Spinal cord (tissue), 10 donors: ENCODE data around the gene CYP46A1. TPM values are rescaled to one million over a fixed set of nuclear protein-coding genes. Genes with fewer than 3 reads are reported as not detected.

Source experiments
- DNase-seq, 6 donors: peaks; one replicate each; pipeline versions ENCODE4 v3.0.0 to v3.0.0-alpha.2; 2013 to 2015; ENCODE audit warnings: low spot score in 6 of 6, low read depth in 4 of 6
- H3K27ac ChIP-seq: one replicate; pipeline ENCODE4 v1.5.1; 2013; ENCODE audit warnings: low read depth, low read length, control low read depth
- H3K27me3 ChIP-seq: one replicate; pipeline ENCODE4 v1.6.1; 2013; ENCODE audit warnings: low read length; ENCODE audit not compliant: control insufficient read depth, insufficient read depth
- H3K36me3 ChIP-seq: one replicate; pipeline ENCODE4 v1.6.1; 2013; ENCODE audit warnings: low read length; ENCODE audit not compliant: control insufficient read depth, insufficient read depth
- H3K4me1 ChIP-seq: one replicate; pipeline ENCODE4 v1.6.1; 2013; ENCODE audit warnings: low read length; ENCODE audit not compliant: control insufficient read depth, insufficient read depth
- H3K4me3 ChIP-seq: one replicate; pipeline ENCODE4 v1.5.1; 2013; ENCODE audit warnings: low read depth, low read length, control low read depth
- H3K9me3 ChIP-seq: one replicate; pipeline ENCODE4 v1.6.1; 2013; ENCODE audit warnings: low read length; ENCODE audit not compliant: control insufficient read depth, insufficient read depth
- WGBS: methylation state at CpG from one replicate; pipeline ENCODE4 v1.1.5; 2013; ENCODE audit warnings: missing lambda C conversion rate; ENCODE audit not compliant: insufficient coverage; 5-methylcytosine and 5-hydroxymethylcytosine counted together
- polyA plus RNA-seq, 2 donors: library from polyadenylated mRNA; unstranded; fragments of 120-200 nt; gene quantifications; one replicate each; pipeline ENCODE4 v1.2.1, GENCODE V29; 2013; ENCODE audit not compliant: insufficient read length in 2 of 2
- total RNA-seq, 2 donors: library from RNA; depleted of rRNA in 1 of 2; stranded (reverse); fragments of 120-200 nt in 1 of 2; fragments of >200 nt in 1 of 2; gene quantifications; one replicate each; pipeline versions ENCODE4 v1.2.3 to v1.2.4, GENCODE V29; 2013 to 2014
- donor health status: healthy.

Gene CYP46A1
- total and polyA plus RNA-seq, 4 donors: 5.5 to 42.2 (median 26.0) TPM

GRCh38 chr14:99672506-99673304 is 11.4 kb upstream of the CYP46A1 start:
- no peak for DNase-seq
- no peaks in the 10 kb centered on the region for H3K27me3 ChIP-seq
- H3K4me1 ChIP-seq: peaks cover 20% of the 10 kb centered on the region
- H3K27ac ChIP-seq: no peak overlapping the region
- H3K9me3 ChIP-seq: no peaks in the 10 kb centered on the region
- no peak overlapping the region for H3K4me3 ChIP-seq
- H3K36me3 ChIP-seq: peaks cover 28% of the 10 kb centered on the region
- WGBS: 52% methylated on average over 5 of the region's 11 CpGs

- no peak overlapping the region for H3K27ac ChIP-seq
- no peaks in the 10 kb centered on the region for H3K9me3 ChIP-seq
- WGBS: 74% methylated on average over 6 of the region's 8 CpGs
- peaks cover 20% of the 10 kb centered on the region for H3K36me3 ChIP-seq
- DNase-seq: no peak
- H3K27me3 ChIP-seq: no peaks in the 10 kb centered on the region
- H3K4me3 ChIP-seq: no peak overlapping the region
- H3K4me1 ChIP-seq: peaks cover 20% of the 10 kb centered on the region
Measured at GRCh38 chr14:99673305-99674063, 10.6 kb upstream of the CYP46A1 start.

- Histone ChIP-seq H3K36me3 (peaks cover 15% of the 10 kb centered on the region), H3K27me3 (no peaks in the 10 kb centered on the region), H3K4me3 (no peak overlapping the region), H3K27ac (no peak overlapping the region), H3K4me1 (peaks cover 20% of the 10 kb centered on the region), H3K9me3 (no peaks in the 10 kb centered on the region)
- no peak for DNase-seq
- 89% methylated on average over 8 of the region's 9 CpGs for WGBS
Measured at GRCh38 chr14:99674064-99674650, 9.9 kb upstream of the CYP46A1 start.

GRCh38 chr14:99674776-99675381 is 9.2 kb upstream of the CYP46A1 start:
- 77% methylated on average over 59 of the region's 60 CpGs for WGBS
- no peaks in the 10 kb centered on the region for H3K27me3 ChIP-seq
- no peak for DNase-seq
- H3K4me1 ChIP-seq: peaks cover 20% of the 10 kb centered on the region
- H3K4me3 ChIP-seq: no peak overlapping the region
- peaks cover 15% of the 10 kb centered on the region for H3K36me3 ChIP-seq
- no peak overlapping the region for H3K27ac ChIP-seq
- H3K9me3 ChIP-seq: no peaks in the 10 kb centered on the region

- H3K27me3 ChIP-seq: no peaks in the 10 kb centered on the region
- no peak overlapping the region for H3K27ac ChIP-seq
- WGBS: 77% methylated on average over 42 of the region's 42 CpGs
- H3K36me3 ChIP-seq: peaks cover 15% of the 10 kb centered on the region
- H3K4me3 ChIP-seq: no peak overlapping the region
- DNase-seq: no peak
- peaks cover 20% of the 10 kb centered on the region for H3K4me1 ChIP-seq
- H3K9me3 ChIP-seq: no peaks in the 10 kb centered on the region
Measured at GRCh38 chr14:99675382-99675835, 8.7 kb upstream of the CYP46A1 start.

GRCh38 chr14:99675951-99676350 is 8.1 kb upstream of the CYP46A1 start:
- Histone ChIP-seq H3K4me3 (no peak overlapping the region), H3K27me3 (no peaks in the 10 kb centered on the region), H3K9me3 (no peaks in the 10 kb centered on the region), H3K27ac (no peak overlapping the region), H3K36me3 (peaks cover 15% of the 10 kb centered on the region), H3K4me1 (peaks cover 20% of the 10 kb centered on the region)
- no peak for DNase-seq
- 66% methylated on average over 10 of the region's 10 CpGs for WGBS

- Histone ChIP-seq H3K27ac (no peak overlapping the region), H3K27me3 (no peaks in the 10 kb centered on the region), H3K4me3 (no peak overlapping the region), H3K4me1 (peaks cover 15% of the 10 kb centered on the region), H3K36me3 (peaks cover 15% of the 10 kb centered on the region), H3K9me3 (no peaks in the 10 kb centered on the region)
- no peak for DNase-seq
- 84% methylated on average over 8 of the region's 8 CpGs for WGBS
Measured at GRCh38 chr14:99676657-99677056, 7.4 kb upstream of the CYP46A1 start.

GRCh38 chr14:99677231-99678140 is 6.6 kb upstream of the CYP46A1 start:
- H3K4me3 ChIP-seq: no peak overlapping the region
- H3K27me3 ChIP-seq: no peaks in the 10 kb centered on the region
- H3K9me3 ChIP-seq: no peaks in the 10 kb centered on the region
- no peak for DNase-seq
- 95% methylated on average over 14 of the region's 16 CpGs for WGBS
- H3K27ac ChIP-seq: no peak overlapping the region
- peaks cover 15% of the 10 kb centered on the region for H3K36me3 ChIP-seq
- peaks cover 8% of the 10 kb centered on the region for H3K4me1 ChIP-seq

GRCh38 chr14:99678198-99678597 is 5.9 kb upstream of the CYP46A1 start:
- 100% methylated on average over 3 of the region's 6 CpGs for WGBS
- H3K4me3 ChIP-seq: no peak overlapping the region
- H3K9me3 ChIP-seq: no peaks in the 10 kb centered on the region
- no peaks in the 10 kb centered on the region for H3K27me3 ChIP-seq
- H3K27ac ChIP-seq: no peak overlapping the region
- DNase-seq: no peak
- peaks cover 15% of the 10 kb centered on the region for H3K36me3 ChIP-seq
- H3K4me1 ChIP-seq: peaks cover 8% of the 10 kb centered on the region
